HUES48 (cell line): ENCODE results near the gene ADGRD2.

ENCODE experiments used
- H3K27ac ChIP-seq: one replicate; pipeline ENCODE4 v1.7.0; 2013; ENCODE audit warnings: low read depth, low read length, inconsistent platforms
- H3K27me3 ChIP-seq: 2 replicates; pipeline ENCODE4 v1.6.1; 2013; ENCODE audit warnings: mild to moderate bottlenecking, low read length; ENCODE audit not compliant: control insufficient read depth, insufficient read depth
- H3K36me3 ChIP-seq: 2 replicates; pipeline ENCODE4 v1.6.1; 2013; ENCODE audit warnings: low read length; ENCODE audit not compliant: control insufficient read depth, insufficient read depth
- H3K4me1 ChIP-seq: 2 replicates; pipeline ENCODE4 v1.6.1; 2013; ENCODE audit warnings: mild to moderate bottlenecking, low read length; ENCODE audit not compliant: control insufficient read depth, insufficient read depth
- H3K4me3 ChIP-seq: 2 replicates; pipeline ENCODE4 v1.5.1; 2013; ENCODE audit warnings: mild to moderate bottlenecking, low read depth, low read length
- H3K9ac ChIP-seq: 2 replicates; pipeline ENCODE4 v1.6.1; 2013; ENCODE audit warnings: mild to moderate bottlenecking, low read depth, low read length, moderate library complexity
- H3K9me3 ChIP-seq: 2 replicates; pipeline ENCODE4 v1.6.1; 2013; ENCODE audit warnings: low read length; ENCODE audit not compliant: control insufficient read depth, insufficient read depth

Gene ADGRD2

GRCh38 chr9:124489222-124489621 lies 39.0 kb downstream of the ADGRD2 start:
- Histone ChIP-seq H3K4me3 (no peak overlapping the region), H3K9ac (no peak overlapping the region), H3K4me1 (peaks cover 4% of the 10 kb centered on the region; the same call in 1 of the 2 replicates), H3K27ac (no peak overlapping the region), H3K27me3 (no peaks in the 10 kb centered on the region), H3K36me3 (no peaks in the 10 kb centered on the region), H3K9me3 (no peaks in the 10 kb centered on the region)

GRCh38 chr9:124490004-124490403 lies 39.8 kb downstream of the ADGRD2 start:
- Histone ChIP-seq H3K4me3 (no peak overlapping the region), H3K36me3 (no peaks in the 10 kb centered on the region), H3K9ac (no peak overlapping the region), H3K4me1 (peaks cover 4% of the 10 kb centered on the region; the same call in 1 of the 2 replicates), H3K27ac (no peak overlapping the region), H3K27me3 (no peaks in the 10 kb centered on the region), H3K9me3 (no peaks in the 10 kb centered on the region)

GRCh38 chr9:124491049-124491975 lies 41.1 kb downstream of the ADGRD2 start:
- Histone ChIP-seq H3K9me3 (no peaks in the 10 kb centered on the region), H3K27ac (no peak overlapping the region), H3K4me1 (peaks cover 4% of the 10 kb centered on the region; the same call in 1 of the 2 replicates), H3K9ac (no peak overlapping the region), H3K27me3 (no peaks in the 10 kb centered on the region), H3K36me3 (no peaks in the 10 kb centered on the region), H3K4me3 (no peak overlapping the region)

DNA sequence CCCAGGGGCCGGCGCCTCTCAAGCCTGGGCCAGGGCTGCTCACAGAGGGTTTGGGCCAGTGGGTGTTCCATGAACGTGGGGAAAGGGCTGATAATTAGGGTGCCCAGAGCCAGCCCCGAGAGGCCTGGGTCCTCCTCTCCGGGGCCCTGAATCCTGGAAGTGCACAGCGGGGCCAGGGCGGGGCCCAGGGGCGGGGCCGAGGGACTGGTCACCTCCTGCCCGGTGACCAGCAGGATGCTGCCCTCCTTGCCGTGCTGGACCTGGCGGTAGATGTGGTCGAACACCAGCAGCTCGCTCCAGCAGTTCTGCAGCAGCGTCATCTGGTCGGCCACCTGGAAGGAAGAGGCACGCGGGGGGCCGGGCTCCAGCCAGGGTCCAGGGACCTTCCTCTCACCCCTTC lies 42.6 kb downstream of the ADGRD2 start:
- H3K9me3 ChIP-seq, result no peaks in the 10 kb centered on the region
- H3K27ac ChIP-seq, result no peak overlapping the region
- no peaks in the 10 kb centered on the region for H3K36me3 ChIP-seq
- H3K4me3 ChIP-seq, result no peak overlapping the region
- H3K4me1 ChIP-seq, result no peaks in the 10 kb centered on the region
- H3K9ac ChIP-seq, result no peak overlapping the region
- H3K27me3 ChIP-seq, result no peaks in the 10 kb centered on the region

GRCh38 chr9:124493218-124493617 lies 43.0 kb downstream of the ADGRD2 start:
- H3K4me1 ChIP-seq, result no peaks in the 10 kb centered on the region

GRCh38 chr9:124493794-124494479 lies 43.7 kb downstream of the ADGRD2 start:
- H3K27ac ChIP-seq, result no peak overlapping the region
- H3K9ac ChIP-seq, result no peak overlapping the region
- no peak overlapping the region for H3K4me3 ChIP-seq
- 0 out of 2 replicates have a peak, but pooled peaks cover 3% of the 10 kb centered on the region for H3K27me3 ChIP-seq
- H3K4me1 ChIP-seq, result no peaks in the 10 kb centered on the region
- no peaks in the 10 kb centered on the region for H3K36me3 ChIP-seq
- H3K9me3 ChIP-seq, result no peaks in the 10 kb centered on the region

More at GRCh38 chr9:124493218-124493617, 43.0 kb downstream of the ADGRD2 start:
- H3K27ac ChIP-seq, result no peak overlapping the region
- H3K4me3 ChIP-seq, result no peak overlapping the region
- no peaks in the 10 kb centered on the region for H3K36me3 ChIP-seq
- 0 out of 2 replicates have a peak, but pooled peaks cover 2% of the 10 kb centered on the region for H3K27me3 ChIP-seq
- no peak overlapping the region for H3K9ac ChIP-seq
- no peaks in the 10 kb centered on the region for H3K9me3 ChIP-seq

DNA sequence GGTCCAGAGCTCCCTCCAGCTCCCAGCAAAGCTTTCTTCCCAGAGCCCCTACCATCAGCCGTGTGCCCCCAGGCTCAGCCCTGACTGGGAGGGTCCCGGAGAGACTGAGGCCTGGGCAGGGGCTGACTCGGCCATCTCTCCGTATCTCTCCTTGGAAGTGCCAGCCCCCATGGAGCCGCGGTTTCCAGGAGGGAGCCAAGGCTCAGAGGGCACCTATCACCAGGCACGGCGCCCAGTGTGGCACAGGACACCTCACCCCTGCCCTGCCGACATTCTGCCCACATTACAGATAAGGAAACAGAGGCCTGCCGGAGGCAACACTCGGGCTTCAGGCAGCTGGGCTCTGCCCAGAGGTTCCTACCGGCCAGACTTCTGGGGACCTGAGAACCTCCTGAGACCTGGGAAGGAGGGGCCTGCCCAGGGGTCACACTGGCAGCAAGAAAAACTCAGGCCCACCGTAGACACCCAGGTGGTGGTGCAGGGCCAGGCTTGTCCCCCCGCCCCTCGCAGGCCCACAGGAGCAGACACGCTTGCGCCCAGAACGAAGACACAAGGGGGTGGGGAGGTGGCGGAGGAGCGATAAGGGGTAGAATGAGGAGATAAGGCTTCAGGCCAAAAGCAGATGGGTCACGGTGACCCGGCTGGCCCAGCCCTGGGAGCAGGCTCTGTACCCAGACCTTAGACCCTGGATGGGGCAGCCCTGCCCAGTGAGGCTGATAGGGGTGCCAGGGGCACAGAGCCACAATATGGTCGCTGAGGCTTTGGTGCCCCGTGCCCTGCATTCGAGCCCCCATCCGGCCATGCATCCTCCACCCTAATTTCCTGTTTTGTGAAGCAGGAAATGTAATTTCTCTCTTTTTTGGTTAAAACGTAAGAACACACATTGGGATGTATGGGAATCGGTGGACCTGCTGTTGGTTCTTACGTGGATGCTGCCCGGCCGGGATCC lies 45.1 kb downstream of the ADGRD2 start:
- no peak overlapping the region for H3K9ac ChIP-seq
- H3K36me3 ChIP-seq, result no peaks in the 10 kb centered on the region
- no peak overlapping the region for H3K27ac ChIP-seq
- H3K27me3 ChIP-seq, result 0 out of 2 replicates have a peak, but pooled peaks cover 3% of the 10 kb centered on the region
- H3K4me3 ChIP-seq, result no peak overlapping the region
- H3K9me3 ChIP-seq, result no peaks in the 10 kb centered on the region
- H3K4me1 ChIP-seq, result no peaks in the 10 kb centered on the region

DNA sequence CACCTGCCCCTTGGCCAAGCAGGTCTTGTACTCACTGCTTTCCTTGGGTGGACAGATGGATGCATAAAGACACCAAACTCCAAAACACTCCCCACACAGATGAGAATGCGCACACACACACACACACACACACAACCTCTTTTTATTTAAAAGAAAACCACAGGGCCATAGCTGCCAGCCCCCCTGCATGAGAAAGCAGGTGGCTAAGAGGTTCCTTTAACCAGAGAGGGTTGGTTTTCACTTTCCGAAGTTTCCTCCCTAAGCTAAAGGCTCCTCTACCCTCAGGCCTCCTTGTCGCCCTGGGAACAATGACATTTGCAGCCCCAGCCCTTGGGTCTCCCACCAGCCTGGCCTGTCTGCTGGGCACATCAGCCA lies 45.8 kb downstream of the ADGRD2 start:
- no peaks in the 10 kb centered on the region for H3K36me3 ChIP-seq
- H3K4me1 ChIP-seq, result no peaks in the 10 kb centered on the region
- H3K27me3 ChIP-seq, result peaks cover 9% of the 10 kb centered on the region
- H3K4me3 ChIP-seq, result no peak overlapping the region
- H3K9ac ChIP-seq, result no peak overlapping the region
- no peaks in the 10 kb centered on the region for H3K9me3 ChIP-seq
- no peak overlapping the region for H3K27ac ChIP-seq

GRCh38 chr9:124496463-124496862 lies 46.2 kb downstream of the ADGRD2 start:
- Histone ChIP-seq H3K9me3 (no peaks in the 10 kb centered on the region), H3K36me3 (no peaks in the 10 kb centered on the region), H3K4me1 (no peaks in the 10 kb centered on the region), H3K27ac (no peak overlapping the region), H3K27me3 (peaks cover 13% of the 10 kb centered on the region), H3K4me3 (no peak overlapping the region), H3K9ac (no peak overlapping the region)

DNA sequence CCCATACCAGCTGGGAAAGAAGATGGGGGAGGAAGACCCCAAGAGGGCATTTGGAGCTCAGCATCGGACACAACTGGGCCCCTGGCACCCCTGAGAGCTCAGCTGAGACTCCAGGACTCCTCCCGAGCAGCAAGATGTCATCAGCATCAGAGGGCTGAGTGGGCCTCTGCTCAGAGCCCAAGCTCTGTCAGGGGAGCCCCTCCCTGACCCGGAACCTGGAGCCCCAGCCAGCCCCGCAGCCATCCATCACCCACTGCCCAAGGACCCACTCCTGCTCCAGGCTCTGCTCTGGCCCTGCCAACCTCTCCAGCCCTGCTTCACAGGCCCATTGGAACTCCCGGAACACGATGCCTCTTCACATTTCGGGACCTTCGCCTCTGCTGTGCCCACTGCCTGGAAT lies 47.2 kb downstream of the ADGRD2 start:
- Histone ChIP-seq H3K9ac (no peak overlapping the region), H3K27ac (no peak overlapping the region), H3K4me1 (no peaks in the 10 kb centered on the region), H3K36me3 (no peaks in the 10 kb centered on the region), H3K27me3 (peaks cover 23% of the 10 kb centered on the region), H3K4me3 (no peak overlapping the region), H3K9me3 (no peaks in the 10 kb centered on the region)
